ENCODE measurements around the gene MARCHF10. TPM values are rescaled to one million over a fixed set of nuclear protein-coding genes. Genes with fewer than 3 reads are reported as not detected.
"Not testable (repeated sequence)": the region's sequence is repeated elsewhere in the genome, so short reads cannot be mapped to it uniquely, and the experiment has no call there.

MARCHF10 gene
- total RNA-seq, 1 donor from 2014 or later = 0.51 TPM

DNA sequence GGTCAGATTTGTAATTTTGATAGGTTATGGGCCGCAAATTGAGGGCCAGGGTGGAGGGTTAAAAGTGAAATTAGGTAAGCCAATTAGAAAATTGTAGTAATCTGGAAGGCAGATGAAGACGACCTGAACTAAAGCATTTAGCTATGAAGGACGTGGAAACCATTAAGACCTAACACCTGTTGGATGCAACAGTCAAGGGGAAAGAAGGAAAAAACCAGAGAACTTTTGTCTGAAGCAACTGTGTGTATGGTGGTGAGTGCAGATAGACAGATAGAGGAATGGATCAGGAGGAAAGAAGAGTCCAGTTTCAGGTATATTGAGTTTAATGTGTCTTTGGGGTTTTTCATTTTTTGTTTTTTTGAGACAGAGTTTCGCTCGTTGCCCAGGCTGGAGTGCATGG, 40.2 kb upstream of the MARCHF10 start:
- Histone ChIP-seq H3K4me1 (no peaks in the 10 kb centered on the region), H3K4me2 (no peak overlapping the region), H3K9me3 (ENCODE audit: low read depth) (no peaks in the 10 kb centered on the region), H3F3A (ENCODE audit: low read depth) (no peaks in the 10 kb centered on the region), H3K27ac (no peak overlapping the region), H3K36me3 (no peaks in the 10 kb centered on the region), H4K20me1 (ENCODE audit: low read depth) (no peaks in the 10 kb centered on the region), H3K9ac (no peak overlapping the region), H3K27me3 (no peaks in the 10 kb centered on the region), H3K79me2 (ENCODE audit: low read depth) (no peaks in the 10 kb centered on the region), H3K4me3 (no peak overlapping the region), H2AFZ (replicated peaks) (no peak overlapping the region)
- TF ChIP-seq, protein P1, sequence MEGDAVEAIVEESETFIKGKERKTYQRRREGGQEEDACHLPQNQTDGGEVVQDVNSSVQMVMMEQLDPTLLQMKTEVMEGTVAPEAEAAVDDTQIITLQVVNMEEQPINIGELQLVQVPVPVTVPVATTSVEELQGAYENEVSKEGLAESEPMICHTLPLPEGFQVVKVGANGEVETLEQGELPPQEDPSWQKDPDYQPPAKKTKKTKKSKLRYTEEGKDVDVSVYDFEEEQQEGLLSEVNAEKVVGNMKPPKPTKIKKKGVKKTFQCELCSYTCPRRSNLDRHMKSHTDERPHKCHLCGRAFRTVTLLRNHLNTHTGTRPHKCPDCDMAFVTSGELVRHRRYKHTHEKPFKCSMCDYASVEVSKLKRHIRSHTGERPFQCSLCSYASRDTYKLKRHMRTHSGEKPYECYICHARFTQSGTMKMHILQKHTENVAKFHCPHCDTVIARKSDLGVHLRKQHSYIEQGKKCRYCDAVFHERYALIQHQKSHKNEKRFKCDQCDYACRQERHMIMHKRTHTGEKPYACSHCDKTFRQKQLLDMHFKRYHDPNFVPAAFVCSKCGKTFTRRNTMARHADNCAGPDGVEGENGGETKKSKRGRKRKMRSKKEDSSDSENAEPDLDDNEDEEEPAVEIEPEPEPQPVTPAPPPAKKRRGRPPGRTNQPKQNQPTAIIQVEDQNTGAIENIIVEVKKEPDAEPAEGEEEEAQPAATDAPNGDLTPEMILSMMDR (IDR thresholded peaks at IDR 0.05) = no peak
- no peak for TF ChIP-seq EZH2 (IDR thresholded peaks at IDR 0.05)
- TF ChIP-seq EZH2phosphoT487 (IDR thresholded peaks at IDR 0.05) = no peak
- no peak overlapping the region for H3K4me3 Mint-ChIP-seq
- H3K4me1 Mint-ChIP-seq = no peaks in the 10 kb centered on the region
- peaks cover 1% of the 10 kb centered on the region for H3K36me3 Mint-ChIP-seq
- H3K9me3 Mint-ChIP-seq = no peaks in the 10 kb centered on the region
- DNase-seq (ENCODE audit: low spot score) = no peak
- no peaks in the 10 kb centered on the region for H3K27me3 Mint-ChIP-seq (ENCODE audit: insufficient read depth, low read depth)
- no peak overlapping the region for H3K27ac Mint-ChIP-seq

DNA sequence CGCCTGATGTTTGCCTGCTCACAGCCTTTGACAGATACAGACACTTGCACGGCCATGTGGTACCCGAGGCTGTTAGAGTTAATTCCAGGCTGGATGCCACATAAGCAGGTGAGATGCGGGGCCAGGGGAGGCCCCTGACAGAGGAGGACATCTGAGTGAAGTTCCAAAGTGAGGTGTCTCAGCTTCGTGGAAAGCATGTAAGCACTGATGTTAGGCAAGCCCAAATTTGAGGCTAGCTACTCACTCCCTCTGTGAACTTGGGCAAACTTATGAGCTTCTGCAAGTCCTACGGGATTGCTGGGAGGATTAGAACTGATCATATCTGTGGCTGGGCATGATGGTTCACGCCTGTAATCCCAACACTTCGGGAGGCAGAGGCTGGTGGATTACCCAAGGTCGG, 39.3 kb upstream of the MARCHF10 start:
- no peak overlapping the region for H3K4me2 ChIP-seq
- H3K27me3 ChIP-seq = no peaks in the 10 kb centered on the region
- DNase-seq (ENCODE audit: low spot score) = no peak
- Mint-ChIP-seq H3K27ac (no peak overlapping the region), H3K36me3 (peaks cover 1% of the 10 kb centered on the region), H3K27me3 (ENCODE audit: insufficient read depth, low read depth) (no peaks in the 10 kb centered on the region), H3K4me1 (no peaks in the 10 kb centered on the region), H3K4me3 (no peak overlapping the region), H3K9me3 (no peaks in the 10 kb centered on the region)
- H3K79me2 ChIP-seq (ENCODE audit: low read depth) = no peaks in the 10 kb centered on the region
- no peaks in the 10 kb centered on the region for H3K36me3 ChIP-seq
- no peaks in the 10 kb centered on the region for H3F3A ChIP-seq (ENCODE audit: low read depth)
- no peak overlapping the region for H3K27ac ChIP-seq
- no peak for TF ChIP-seq EZH2phosphoT487 (IDR thresholded peaks at IDR 0.05)
- H3K4me1 ChIP-seq = no peaks in the 10 kb centered on the region
- H3K4me3 ChIP-seq = no peak overlapping the region
- no peaks in the 10 kb centered on the region for H3K9me3 ChIP-seq (ENCODE audit: low read depth)
- no peaks in the 10 kb centered on the region for H4K20me1 ChIP-seq (ENCODE audit: low read depth)
- no peak overlapping the region for H3K9ac ChIP-seq
- no peak overlapping the region for H2AFZ ChIP-seq (replicated peaks)

DNA sequence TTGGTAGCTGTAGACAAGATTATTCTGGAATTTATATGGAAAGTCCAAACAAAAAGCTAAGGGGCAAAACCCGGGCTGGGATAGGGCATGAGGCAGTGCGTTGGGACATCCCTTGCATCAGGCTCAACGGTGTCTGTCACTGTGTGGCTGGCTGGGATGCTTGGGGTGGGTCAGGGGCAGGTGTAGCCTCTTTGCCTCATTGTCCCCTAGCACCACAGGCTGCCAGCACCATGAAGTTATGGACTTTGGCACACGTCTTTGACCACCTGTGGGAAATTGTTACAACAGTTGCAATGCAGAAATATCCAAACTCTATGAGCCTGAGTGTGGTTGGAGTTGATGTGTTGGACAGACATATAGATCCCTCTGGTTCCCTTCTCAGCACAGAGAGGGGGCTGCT, 32.8 kb upstream of the MARCHF10 start:
- DNase-seq (ENCODE audit: low spot score) = no peak
- Mint-ChIP-seq H3K4me3 (no peak overlapping the region), H3K27me3 (ENCODE audit: insufficient read depth, low read depth) (no peaks in the 10 kb centered on the region), H3K36me3 (peaks cover 1% of the 10 kb centered on the region), H3K27ac (no peak overlapping the region), H3K9me3 (peaks cover 15% of the 10 kb centered on the region), H3K4me1 (no peaks in the 10 kb centered on the region)
- Histone ChIP-seq H3K4me1 (no peaks in the 10 kb centered on the region), H2AFZ (replicated peaks) (no peak overlapping the region), H3F3A (ENCODE audit: low read depth) (no peaks in the 10 kb centered on the region), H3K27ac (no peak overlapping the region), H3K4me2 (no peak overlapping the region), H3K36me3 (no peaks in the 10 kb centered on the region), H3K79me2 (ENCODE audit: low read depth) (no peaks in the 10 kb centered on the region), H4K20me1 (ENCODE audit: low read depth) (no peaks in the 10 kb centered on the region), H3K9ac (no peak overlapping the region), H3K9me3 (ENCODE audit: low read depth) (no peaks in the 10 kb centered on the region), H3K4me3 (no peak overlapping the region), H3K27me3 (no peaks in the 10 kb centered on the region)
- TF ChIP-seq EZH2phosphoT487 (IDR thresholded peaks at IDR 0.05) (no peak), EZH2 (IDR thresholded peaks at IDR 0.05) (no peak)
- TF ChIP-seq, protein P1 (IDR thresholded peaks at IDR 0.05) = no peak

DNA sequence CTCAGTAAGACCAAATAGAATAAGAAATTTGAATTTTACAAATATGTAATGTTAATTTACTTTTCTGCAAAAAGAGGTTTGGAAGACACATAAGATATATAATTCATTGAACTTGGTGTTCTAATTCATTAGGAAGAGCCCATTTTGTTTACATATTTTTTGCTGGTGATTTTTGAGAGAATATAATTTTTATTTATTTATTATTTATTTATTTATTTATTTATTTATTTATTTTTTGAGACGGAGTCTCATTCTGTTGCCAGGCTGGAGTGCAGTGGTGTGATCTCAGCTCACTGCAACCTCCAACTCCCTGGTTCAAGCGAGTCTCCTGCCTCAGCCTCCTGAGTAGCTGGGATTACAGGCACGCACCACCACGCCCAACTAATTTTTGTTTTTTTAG, 25.7 kb upstream of the MARCHF10 start:
- not testable (repeated sequence) for H3K9me3 ChIP-seq (ENCODE audit: low read depth); DNase-seq (ENCODE audit: low spot score); H3K27me3 ChIP-seq; H3K27ac Mint-ChIP-seq; H3K4me2 ChIP-seq; H3K4me1 Mint-ChIP-seq; H3K4me1 ChIP-seq; H4K20me1 ChIP-seq (ENCODE audit: low read depth); H3K79me2 ChIP-seq (ENCODE audit: low read depth); H3K27ac ChIP-seq; H3K36me3 ChIP-seq; H3F3A ChIP-seq (ENCODE audit: low read depth); H3K9ac ChIP-seq; H3K4me3 Mint-ChIP-seq; H3K4me3 ChIP-seq; H3K27me3 Mint-ChIP-seq (ENCODE audit: insufficient read depth, low read depth); H2AFZ ChIP-seq (replicated peaks); H3K36me3 Mint-ChIP-seq
- peaks cover 18% of the 10 kb centered on the region for H3K9me3 Mint-ChIP-seq

Measured in neural progenitor cell (in vitro differentiated cells).